K562 (cell line): ENCODE measurements around the gene UBR3. TPM values are rescaled to one million over a fixed set of nuclear protein-coding genes. Genes with fewer than 3 reads are reported as not detected.

Experiments
- BRF1 ChIP-seq: IDR thresholded peaks from 3 replicates; pipeline ENCODE4 v1.6.1; 2011; ENCODE audit warnings: borderline replicate concordance, mild to moderate bottlenecking; ENCODE audit not compliant: insufficient read length; ENCODE audit errors: extremely low read depth
- CC2D1A ChIP-seq: fragments of 450-650 bp; IDR thresholded peaks from 2 replicates; pipeline ENCODE4 v1.6.1; 2017; ENCODE audit warnings: mild to moderate bottlenecking
- CREBBP ChIP-seq: IDR thresholded peaks from one replicate; pipeline ENCODE4 v1.6.1; 2012; ENCODE audit warnings: low read depth, mild to moderate bottlenecking, control low read depth, inconsistent platforms, low read length
- HDAC1 ChIP-seq, 2 experiments: fragments of 450-650 bp; IDR thresholded peaks; 2 replicates each; pipeline ENCODE4 v1.6.1; 2016 to 2017; ENCODE audit warnings: inconsistent platforms in 1 of 2, mild to moderate bottlenecking in 1 of 2, moderate library complexity in 1 of 2
- KLF16 ChIP-seq: IDR thresholded peaks from 2 replicates; pipeline ENCODE4 v1.6.1; 2016; ENCODE audit warnings: antibody characterized with exemption
- MAZ ChIP-seq, 2 experiments: fragments of 450-650 bp in 1 of 2; sonication (generic) in 1 of 2; formaldehyde crosslinking; IDR thresholded peaks in 1 of 2; conservative IDR thresholded peaks in 1 of 2; 2 replicates each; pipeline versions ENCODE4 v1.4.0 to v1.5.0; 2020; ENCODE audit warnings: mild to moderate bottlenecking in 1 of 2, missing genetic modification reagents in 1 of 2
- MTA1 ChIP-seq: fragments of 450-650 bp; IDR thresholded peaks from 2 replicates; pipeline ENCODE4 v1.6.1; 2017; ENCODE audit warnings: borderline replicate concordance
- NCOA2 ChIP-seq, 2 experiments: fragments of 450-650 bp; IDR thresholded peaks; 2 replicates each; pipeline ENCODE4 v1.6.1; 2018; ENCODE audit warnings: mild to moderate bottlenecking in 2 of 2, moderate library complexity in 1 of 2; ENCODE audit not compliant: partially characterized antibody in 2 of 2
- NFE2 ChIP-seq: IDR thresholded peaks from 2 replicates; pipeline ENCODE4 v1.6.1; 2014; ENCODE audit warnings: antibody characterized with exemption, low read depth
- PRMT5 ChIP-seq: sonication (generic); formaldehyde crosslinking; IDR thresholded peaks from 2 replicates; pipeline ENCODE4 v1.5.0; 2020; ENCODE audit warnings: missing genetic modification reagents
- PRPF4 ChIP-seq: fragments of 200-400 bp; formaldehyde crosslinking; IDR thresholded peaks from one replicate; pipeline ENCODE4 v1.6.1; 2017; ENCODE audit warnings: low read length, low read depth, mild to moderate bottlenecking; ENCODE audit not compliant: insufficient read depth, poor library complexity, severe bottlenecking
- RAD21 ChIP-seq, 2 experiments: fragments of 250-450 bp in 1 of 2; fragments of 450-650 bp in 1 of 2; sonication (Bioruptor Pico) in 1 of 2; formaldehyde crosslinking in 1 of 2; IDR thresholded peaks in 1 of 2; conservative IDR thresholded peaks in 1 of 2; 2 replicates each; pipeline versions ENCODE4 v1.4.0 to v1.8.0; 2020 to 2022; ENCODE audit warnings: mild to moderate bottlenecking in 2 of 2, moderate library complexity in 1 of 2
- RBBP5 ChIP-seq: fragments of 200-600 bp; sonication (generic); IDR thresholded peaks from 2 replicates; pipeline ENCODE4 v1.6.1; 2012; ENCODE audit warnings: borderline replicate concordance, mild to moderate bottlenecking, low read length, control low read depth, inconsistent platforms; ENCODE audit not compliant: insufficient read depth, poor library complexity, severe bottlenecking
- RBM34 ChIP-seq: fragments of 200-400 bp; formaldehyde crosslinking; IDR thresholded peaks from 2 replicates; pipeline ENCODE4 v1.6.1; 2018; ENCODE audit warnings: low read length, borderline replicate concordance; ENCODE audit not compliant: insufficient read depth
- THRAP3 ChIP-seq: fragments of 450-650 bp; IDR thresholded peaks from 2 replicates; pipeline ENCODE4 v1.6.1; 2016; ENCODE audit warnings: mild to moderate bottlenecking, inconsistent platforms, borderline replicate concordance
- ZBTB2 ChIP-seq: fragments of 450-650 bp; IDR thresholded peaks from 2 replicates; pipeline ENCODE4 v1.6.1; 2016; ENCODE audit warnings: antibody characterized with exemption
- ZBTB49 ChIP-seq: sonication (generic); formaldehyde crosslinking; IDR thresholded peaks from 2 replicates; pipeline ENCODE4 v1.8.0; 2022; ENCODE audit warnings: missing genetic modification reagents, mild to moderate bottlenecking, borderline replicate concordance
- ZNF121 ChIP-seq: sonication (generic); formaldehyde crosslinking; conservative IDR thresholded peaks from 2 replicates; pipeline ENCODE4 v1.8.0; 2022; ENCODE audit warnings: missing genetic modification reagents
- ZNF197 ChIP-seq: fragments of 200-800 bp; sonication (Bioruptor generic); IDR thresholded peaks from 2 replicates; pipeline ENCODE4 v1.6.1; 2016; ENCODE audit warnings: low read depth, missing genetic modification characterization, missing compliant biosample characterization
- ZNF23 ChIP-seq: fragments of 250-450 bp; sonication (Bioruptor Pico); IDR thresholded peaks from 2 replicates; pipeline ENCODE4 v1.4.0; 2020; ENCODE audit warnings: mild to moderate bottlenecking
- ZNF740 ChIP-seq, 3 experiments: fragments of 200-800 bp in 1 of 3; sonication (Bioruptor generic) in 1 of 3; sonication (generic) in 1 of 3; formaldehyde crosslinking in 1 of 3; IDR thresholded peaks; 2 replicates each; pipeline versions ENCODE4 v1.6.1 to v1.8.0; 2016 to 2022; ENCODE audit warnings: mild to moderate bottlenecking in 2 of 3, missing compliant biosample characterization in 2 of 3, missing genetic modification characterization in 2 of 3, missing genetic modification reagents in 1 of 3
- ZNF766 ChIP-seq: fragments of 200-800 bp; sonication (Bioruptor generic); conservative IDR thresholded peaks from 2 replicates; pipeline ENCODE4 v1.6.1; 2016; ENCODE audit warnings: missing genetic modification characterization, missing compliant biosample characterization
- polyA plus RNA-seq, 8 experiments: library from polyadenylated mRNA; depleted of rRNA in 4 of 8; stranded (reverse) in 5 of 8; unstranded in 3 of 8; fragments of >200 nt; fragmentation: Nextera tagmentation in 2 of 8; fragmentation: Illumina TruSeq in 1 of 8; extraction: Ambion mirVana in 2 of 8; extraction: Trizol in 1 of 8; gene quantifications; 2 replicates each; pipeline versions ENCODE4 v1.2.1 to v1.2.3, GENCODE V29; 2011 to 2014; ENCODE audit warnings: inconsistent platforms in 1 of 8, missing spikeins in 1 of 8
- total RNA-seq, 7 experiments: library from RNA; depleted of rRNA in 6 of 7; stranded (reverse); fragments of >200 nt in 6 of 7; fragmentation: Illumina TruSeq in 2 of 7; extraction: Trizol in 2 of 7; gene quantifications; 2 replicates each; pipeline versions ENCODE4 v1.2.1 to v1.2.3, GENCODE V29; 2011 to 2021; ENCODE audit warnings: low replicate concordance in 1 of 7

The UBR3 gene
- total and polyA plus RNA-seq, 9 of the 15 experiments (the other 6 are each of a cell fraction or from before 2014, with no cell fraction given) = 14.4 to 63.5 (median 40.4) TPM

- no peak for TF ChIP-seq CREBBP
- no peak for TF ChIP-seq ZNF121 (CRISPR knock-in tag)
- TF ChIP-seq NFE2 = no peak
- peak; percentile 63; the same call in 1 of the 2 replicates for TF ChIP-seq MTA1
- no peak for TF ChIP-seq PRPF4
- no peak for TF ChIP-seq BRF1
- no peak for TF ChIP-seq NCOA2 (IDR thresholded peaks at IDR 0.05; ENCODE audit: partially characterized antibody in 2 of 2)
- 0 out of 2 replicates have a peak, but pooled peaks have one; percentile 13 for TF ChIP-seq KLF16
- TF ChIP-seq ZNF740 (CRISPR knock-in tag; IDR thresholded peaks at IDR 0.05) = 0 out of 2 replicates have a peak, but pooled peaks have one; percentile 4
- TF ChIP-seq ZNF740 (tag; IDR thresholded peaks at IDR 0.05) = no peak; a peak in 1 of 4 replicates
- TF ChIP-seq ZNF766 (CRISPR knock-in tag) = no peak
- TF ChIP-seq ZBTB2 = peak; percentile 38
- no peak for TF ChIP-seq THRAP3
- peak; percentile 52 to 87; a peak in 3 of 4 replicates for TF ChIP-seq MAZ (CRISPR knock-in tag; conservative IDR thresholded peaks at IDR 0.05 in 1 of 2, IDR thresholded peaks at IDR 0.05 in 1 of 2)
- no peak for TF ChIP-seq ZNF197
- TF ChIP-seq RAD21 (CRISPR knock-in tag; conservative IDR thresholded peaks at IDR 0.05 in 1 of 2, IDR thresholded peaks at IDR 0.05 in 1 of 2) = peak in 1 of 2 experiments; percentile 45; a peak in 2 of 4 replicates
- TF ChIP-seq ZBTB49 (CRISPR knock-in tag) = no peak
- peak in 1 of 2 experiments; percentile 45; a peak in 2 of 4 replicates for TF ChIP-seq HDAC1 (IDR thresholded peaks at IDR 0.05)
- TF ChIP-seq CC2D1A = peak; percentile 74
- TF ChIP-seq RBM34 = no peak
- TF ChIP-seq RBBP5 = no peak
- TF ChIP-seq ZNF23 = no peak
- no peak for TF ChIP-seq PRMT5 (CRISPR knock-in tag)
Measured at GRCh38 chr2:169839954-169840746, 12.9 kb downstream of the UBR3 start (continued).
